Right cardiac atrium (tissue), 5 donors: ENCODE data around the gene NQO1. TPM values are rescaled to one million over a fixed set of nuclear protein-coding genes. Genes with fewer than 3 reads are reported as not detected.

Source experiments
- ATAC-seq, 2 donors: fragments of 200-7000 bp; cut with Tn5 transposase; one replicate each; pipeline versions ENCODE4 v1.8.0 to v1.9.1; 2020; ENCODE audit warnings: moderate library complexity in 2 of 2, mild to moderate bottlenecking in 1 of 2
- DNase-seq, 3 donors: peaks; one replicate each; pipeline ENCODE4 v3.0.0-alpha.2; 2020
- H3K27ac ChIP-seq: one replicate; pipeline ENCODE4 v1.5.1; 2013; ENCODE audit warnings: mild to moderate bottlenecking, low read length, control low read depth, moderate library complexity
- H3K27me3 ChIP-seq: one replicate; pipeline ENCODE4 v1.6.1; 2013; ENCODE audit not compliant: control insufficient read depth, insufficient read depth
- H3K4me1 ChIP-seq: one replicate; pipeline ENCODE4 v1.6.1; 2013; ENCODE audit warnings: low read length; ENCODE audit not compliant: control insufficient read depth, insufficient read depth
- H3K4me3 ChIP-seq: one replicate; pipeline ENCODE4 v1.5.1; 2013; ENCODE audit warnings: low read length, control low read depth
- H3K9me3 ChIP-seq: one replicate; pipeline ENCODE4 v1.6.1; 2013; ENCODE audit warnings: low read length; ENCODE audit not compliant: control insufficient read depth
- WGBS: extraction: QIAGEN DNeasy Blood & Tissue Kit; methylation state at CpG from one replicate; pipeline ENCODE4 v1.1.7; 2013; 5-methylcytosine and 5-hydroxymethylcytosine counted together
- intact Hi-C, 4 donors: fragments of 100-400 bp; cut with DNase I; formaldehyde crosslinking; loops; one replicate each; pipeline versions ENCODE4 v1.11.0 to v1.14.0; 2022 to 2023
- long read RNA-seq, 4 donors: library from polyadenylated mRNA; unstranded; transcript quantifications; one replicate each; pipeline ENCODE4 v2.0.0, GENCODE V29; 2020 to 2021
- polyA plus RNA-seq: library from polyadenylated mRNA; stranded (reverse); fragments of 200-250 nt; gene quantifications from one replicate; pipeline ENCODE4 v1.2.3, GENCODE V29; 2013
- total RNA-seq, 4 donors: library from RNA; stranded (reverse); fragmentation: NEBNext Ultra II Directional; extraction: Animal tissue kit (Norgen Biotek cat#: 25700); gene quantifications; one replicate each; pipeline ENCODE4 v1.2.1, GENCODE V29; 2021
- donor health status: healthy with polysubstance abuse.
- donor health status: DM: no; HTN: yes; CAD: no.
- donor health status: DM: no; HTN: no; CAD: no.
- donor health status: DM: no; HTN: yes; CAD: no; lungs with severe emphysema.
- donor health status: DM: yes; HTN: yes; CAD: no.

The NQO1 gene
- total RNA-seq: 10 to 100 TPM; 11.5 to 27.0 (median 15.7) TPM
- 19.9 TPM for polyA plus RNA-seq
- long read RNA-seq, donor 1, transcript NQO1-201 (6 exons, 2,912 nt): major isoform, 6 of 8 reads
- long read RNA-seq, donor 1, partial matches to known transcripts: 0 of 8 reads
- long read RNA-seq, donor 1, other reads (novel, unspliced or antisense): 1 of 8 reads
- long read RNA-seq, donor 2, transcript NQO1-201 (6 exons, 2,912 nt): major isoform, 8 of 10 reads
- long read RNA-seq, donor 2, partial matches to known transcripts: 0 of 10 reads
- long read RNA-seq, donor 2, other reads (novel, unspliced or antisense): 2 of 10 reads
- long read RNA-seq, donor 3, transcript NQO1-201 (6 exons, 2,912 nt): major isoform, 8 of 12 reads
- long read RNA-seq, donor 3, partial matches to known transcripts: 1 of 12 reads
- long read RNA-seq, donor 3, other reads (novel, unspliced or antisense): 0 of 12 reads
- long read RNA-seq, donor 4, partial matches to known transcripts: 2 of 7 reads
- long read RNA-seq, donor 4, other reads (novel, unspliced or antisense): 1 of 7 reads

DNA sequence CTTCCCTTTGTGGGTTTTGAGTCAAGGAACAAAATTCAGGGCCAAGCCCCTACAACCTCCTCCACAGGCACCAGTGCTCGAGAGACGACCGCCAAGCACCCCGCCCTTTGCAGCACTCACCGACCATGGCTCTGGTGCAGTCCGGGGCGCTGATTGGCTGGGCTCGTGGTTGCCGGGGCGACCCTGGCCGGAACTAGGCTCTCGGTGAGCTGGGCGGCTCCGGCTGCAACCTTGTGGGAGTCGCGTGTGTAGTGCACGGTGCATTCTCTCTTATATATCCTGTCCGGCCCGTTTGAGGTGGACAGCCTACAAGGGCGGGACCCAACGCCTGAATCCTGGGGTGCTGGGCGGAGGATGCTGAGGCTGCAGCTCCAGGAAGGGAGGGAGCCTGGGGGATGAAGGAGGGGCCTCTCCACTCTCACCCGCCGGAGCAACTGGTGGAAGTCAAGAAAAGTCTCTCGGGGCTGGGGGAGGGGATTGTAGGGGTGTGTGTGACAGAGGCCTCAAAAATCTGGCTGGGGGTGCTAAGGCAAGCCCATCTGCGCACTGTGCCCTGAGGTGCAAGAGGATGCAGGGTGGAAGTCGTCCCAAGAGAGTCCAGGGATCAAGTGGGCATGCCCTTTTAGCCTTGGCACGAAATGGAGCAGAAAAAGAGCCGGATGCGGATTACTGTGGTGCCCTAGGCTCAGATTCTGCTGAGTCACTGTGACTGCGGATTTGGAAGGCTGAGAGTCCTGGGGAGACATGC, at the start of gene NQO1:
TSS of gene NQO1 (minus strand) at position 248 of the 748 bp plus-strand sequence. CDS start at position 127, 121 bp downstream.
- intact Hi-C loops: no loop called here
- ATAC-seq (peak; percentile 96 to 98), DNase-seq (peak; percentile 94 to 98 (median 96))
- Histone ChIP-seq H3K4me1 (no peaks in the 10 kb centered on the region), H3K27ac (peak within 1 kb of the TSS; percentile 61), H3K9me3 (no peaks in the 10 kb centered on the region), H3K27me3 (no peaks in the 10 kb centered on the region), H3K4me3 (peak within 1 kb of the TSS; percentile 51)
- WGBS: under 1% methylated on average over 31 of the region's 31 CpGs

DNA sequence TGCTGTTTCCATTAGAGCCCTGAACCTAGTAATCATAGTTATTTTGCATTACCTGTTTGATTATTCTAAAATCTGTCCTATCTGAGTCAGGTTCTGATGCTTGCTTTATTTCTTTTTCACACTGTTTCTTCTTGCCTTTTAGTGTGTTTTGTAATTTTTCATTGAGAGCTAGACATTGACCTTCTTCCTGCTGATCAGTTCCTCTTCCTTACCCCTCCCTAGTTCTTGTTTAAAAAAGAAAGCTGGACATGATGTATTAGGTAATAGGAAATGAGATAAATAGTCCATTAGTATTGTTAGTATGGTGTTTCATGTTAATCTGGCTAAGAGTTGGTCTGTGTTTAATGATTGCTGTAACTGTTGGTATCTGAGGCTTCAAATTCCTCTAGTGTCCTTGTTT, 49.2 kb upstream of the NQO1 start:
- no peak overlapping the region for H3K27ac ChIP-seq
- H3K4me1 ChIP-seq: peaks cover 6% of the 10 kb centered on the region
- H3K9me3 ChIP-seq: no peaks in the 10 kb centered on the region
- DNase-seq: no peak
- intact Hi-C loops: no loop called here
- ATAC-seq: no peak
- H3K27me3 ChIP-seq: no peaks in the 10 kb centered on the region
- no peak overlapping the region for H3K4me3 ChIP-seq

- intact Hi-C loops: no loop called here
- 71% methylated on average over 6 of the region's 6 CpGs for WGBS
Measured at GRCh38 chr16:69773260-69773947, 47.0 kb upstream of the NQO1 start.

GRCh38 chr16:69771651-69771967, 45.2 kb upstream of the NQO1 start:
- WGBS: 98% methylated on average over 2 of the region's 2 CpGs
- Histone ChIP-seq H3K27me3 (no peaks in the 10 kb centered on the region), H3K4me1 (peaks cover 6% of the 10 kb centered on the region), H3K4me3 (no peak overlapping the region), H3K27ac (no peak overlapping the region), H3K9me3 (no peaks in the 10 kb centered on the region)
- DNase-seq (no peak), ATAC-seq (no peak)
- intact Hi-C loops: no loop called here

More at GRCh38 chr16:69773260-69773947, 47.0 kb upstream of the NQO1 start:
- Histone ChIP-seq H3K4me1 (peaks cover 6% of the 10 kb centered on the region), H3K4me3 (no peak overlapping the region), H3K9me3 (no peaks in the 10 kb centered on the region), H3K27me3 (no peaks in the 10 kb centered on the region), H3K27ac (no peak overlapping the region)
- DNase-seq (no peak), ATAC-seq (peak in 1 of 2 donors; percentile 46)

- no peak overlapping the region for H3K27ac ChIP-seq
- H3K4me3 ChIP-seq: no peak overlapping the region
- intact Hi-C loops: no loop called here
- H3K27me3 ChIP-seq: no peaks in the 10 kb centered on the region
- ATAC-seq: no peak
- no peaks in the 10 kb centered on the region for H3K9me3 ChIP-seq
- 37% methylated on average over 2 of the region's 2 CpGs for WGBS
- DNase-seq: no peak
- peaks cover 6% of the 10 kb centered on the region for H3K4me1 ChIP-seq
Measured at GRCh38 chr16:69769404-69769803, 43.0 kb upstream of the NQO1 start.

- WGBS: 77% methylated on average over 6 of the region's 6 CpGs
- DNase-seq (no peak), ATAC-seq (no peak)
- no peaks in the 10 kb centered on the region for H3K27me3 ChIP-seq
- no peak overlapping the region for H3K27ac ChIP-seq
- H3K9me3 ChIP-seq: no peaks in the 10 kb centered on the region
- H3K4me1 ChIP-seq: peaks cover 6% of the 10 kb centered on the region
- intact Hi-C loops: no loop called here
- H3K4me3 ChIP-seq: no peak overlapping the region
Measured at GRCh38 chr16:69768666-69769065, 42.3 kb upstream of the NQO1 start.

GRCh38 chr16:69767459-69768229, 41.3 kb upstream of the NQO1 start:
- H3K4me1 ChIP-seq: peaks cover 2% of the 10 kb centered on the region
- 86% methylated on average over 5 of the region's 5 CpGs for WGBS
- H3K27me3 ChIP-seq: no peaks in the 10 kb centered on the region
- no peaks in the 10 kb centered on the region for H3K9me3 ChIP-seq
- DNase-seq (no peak), ATAC-seq (no peak)
- intact Hi-C loops: no loop called here
- H3K27ac ChIP-seq: no peak overlapping the region
- H3K4me3 ChIP-seq: no peak overlapping the region

- WGBS: 64% methylated on average over 5 of the region's 5 CpGs
- DNase-seq (no peak), ATAC-seq (no peak)
- intact Hi-C loops: no loop called here
- no peaks in the 10 kb centered on the region for H3K4me1 ChIP-seq
- peak overlapping the region; percentile 87 for H3K4me3 ChIP-seq
- H3K9me3 ChIP-seq: no peaks in the 10 kb centered on the region
- no peak overlapping the region for H3K27ac ChIP-seq
- H3K27me3 ChIP-seq: no peaks in the 10 kb centered on the region
Measured at GRCh38 chr16:69763599-69763942, 37.2 kb upstream of the NQO1 start.

DNA sequence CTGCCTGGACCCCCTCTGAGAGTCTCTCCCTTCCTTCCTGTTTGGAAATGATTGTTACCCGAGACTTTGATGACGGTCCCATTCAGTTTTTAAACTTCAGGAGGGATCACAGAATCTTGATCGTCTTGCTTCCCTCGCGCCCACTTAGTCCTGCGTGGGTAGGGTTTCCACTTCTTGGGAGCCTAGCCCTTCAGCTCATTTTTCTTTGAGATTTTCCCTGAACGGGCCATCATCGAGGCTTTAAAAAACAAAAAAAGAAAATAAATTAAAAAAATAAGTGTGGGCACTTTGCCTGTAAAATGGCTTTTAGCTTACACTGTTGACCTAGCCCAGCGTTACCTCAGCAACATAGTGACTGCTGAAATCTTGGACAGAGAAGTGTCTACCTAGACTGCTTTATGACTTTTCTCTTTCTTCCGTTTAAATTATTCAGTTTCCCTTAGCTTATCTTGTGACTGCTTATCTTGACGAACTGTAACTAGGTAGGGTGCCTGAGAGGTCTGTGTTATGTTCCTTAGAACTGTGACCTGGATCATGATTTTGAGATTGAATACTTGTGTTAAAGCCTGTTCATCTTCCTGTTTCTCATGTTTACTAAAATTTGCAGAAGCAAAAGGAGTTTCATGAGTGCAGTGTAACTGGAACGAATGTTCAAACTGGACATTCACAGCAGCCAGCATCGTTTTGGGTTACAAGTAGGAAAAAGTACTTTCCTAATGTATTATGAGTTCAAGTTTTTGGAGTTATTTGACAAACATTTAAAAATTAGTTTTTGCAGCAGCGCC, 36.6 kb upstream of the NQO1 start:
- intact Hi-C loops: no loop called here
- WGBS: 9% methylated on average over 14 of the region's 14 CpGs
- H3K4me3 ChIP-seq: peak overlapping the region; percentile 87
- no peaks in the 10 kb centered on the region for H3K9me3 ChIP-seq
- peak overlapping the region; percentile 95 for H3K27ac ChIP-seq
- H3K27me3 ChIP-seq: no peaks in the 10 kb centered on the region
- DNase-seq (no peak), ATAC-seq (peak; percentile 42 to 47)
- no peaks in the 10 kb centered on the region for H3K4me1 ChIP-seq
